Epithelial cell of esophagus (primary cell): Measurements from ENCODE around the gene ABO.
"Not testable (repeated sequence)": the region's sequence is repeated elsewhere in the genome, so short reads cannot be mapped to it uniquely, and the experiment has no call there.

Experiments
- DNase-seq: peaks from one replicate; pipeline ENCODE4 v3.0.0; 2010; ENCODE audit warnings: low read depth
- H3K4me3 ChIP-seq: 2 replicates; pipeline ENCODE4 v1.5.1; 2011; ENCODE audit warnings: mild to moderate bottlenecking, low read length, control low read depth
- TF ChIP-seq, protein P1 (sequence below): IDR thresholded peaks from 2 replicates; pipeline ENCODE4 v1.5.1; 2011; ENCODE audit warnings: low read depth, mild to moderate bottlenecking, low read length, control low read depth, inconsistent platforms; ENCODE audit not compliant: insufficient read depth; ENCODE audit errors: missing control alignments

ABO gene

DNA sequence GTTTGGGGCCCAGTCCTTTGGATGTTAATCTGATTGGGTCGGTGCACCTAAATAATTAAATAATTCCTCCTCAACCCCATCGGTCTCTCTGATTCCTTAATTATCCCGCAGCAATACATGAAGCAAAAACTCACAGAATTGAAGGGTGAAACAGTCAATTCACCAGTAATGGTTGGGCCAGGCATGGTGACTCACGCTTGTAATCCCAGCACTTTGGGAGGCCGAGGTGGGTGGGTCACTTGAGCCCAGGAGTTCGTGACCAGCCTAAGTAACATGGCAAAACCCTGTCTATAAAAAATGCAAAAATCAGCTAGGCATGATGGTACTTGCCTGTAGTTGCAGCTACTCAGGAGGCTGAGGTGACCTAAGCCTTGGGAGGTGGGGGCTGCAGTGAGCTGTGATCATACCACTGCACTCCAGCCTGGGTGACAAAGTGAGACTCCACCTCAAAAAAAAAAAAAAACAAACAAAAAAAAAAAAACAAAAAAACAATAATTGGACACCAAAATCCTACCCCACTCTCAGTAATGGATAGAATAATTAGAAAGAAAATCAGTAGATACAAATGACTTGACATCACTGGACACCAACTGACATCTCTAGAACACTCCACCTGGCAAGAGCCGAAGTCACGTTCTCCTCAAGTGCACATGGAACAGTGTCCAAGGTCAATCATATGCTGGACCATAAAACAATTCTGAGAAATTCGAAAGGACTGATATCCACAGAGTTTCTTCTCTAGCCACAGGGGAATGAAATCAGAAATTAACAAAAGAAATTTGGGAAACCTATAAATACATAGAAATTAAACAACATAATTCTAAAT is 5.3 kb downstream of the ABO start:
- peak; percentile 75 for DNase-seq
- no peak overlapping the region for H3K4me3 ChIP-seq
- TF ChIP-seq, protein P1, sequence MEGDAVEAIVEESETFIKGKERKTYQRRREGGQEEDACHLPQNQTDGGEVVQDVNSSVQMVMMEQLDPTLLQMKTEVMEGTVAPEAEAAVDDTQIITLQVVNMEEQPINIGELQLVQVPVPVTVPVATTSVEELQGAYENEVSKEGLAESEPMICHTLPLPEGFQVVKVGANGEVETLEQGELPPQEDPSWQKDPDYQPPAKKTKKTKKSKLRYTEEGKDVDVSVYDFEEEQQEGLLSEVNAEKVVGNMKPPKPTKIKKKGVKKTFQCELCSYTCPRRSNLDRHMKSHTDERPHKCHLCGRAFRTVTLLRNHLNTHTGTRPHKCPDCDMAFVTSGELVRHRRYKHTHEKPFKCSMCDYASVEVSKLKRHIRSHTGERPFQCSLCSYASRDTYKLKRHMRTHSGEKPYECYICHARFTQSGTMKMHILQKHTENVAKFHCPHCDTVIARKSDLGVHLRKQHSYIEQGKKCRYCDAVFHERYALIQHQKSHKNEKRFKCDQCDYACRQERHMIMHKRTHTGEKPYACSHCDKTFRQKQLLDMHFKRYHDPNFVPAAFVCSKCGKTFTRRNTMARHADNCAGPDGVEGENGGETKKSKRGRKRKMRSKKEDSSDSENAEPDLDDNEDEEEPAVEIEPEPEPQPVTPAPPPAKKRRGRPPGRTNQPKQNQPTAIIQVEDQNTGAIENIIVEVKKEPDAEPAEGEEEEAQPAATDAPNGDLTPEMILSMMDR, result no peak

DNA sequence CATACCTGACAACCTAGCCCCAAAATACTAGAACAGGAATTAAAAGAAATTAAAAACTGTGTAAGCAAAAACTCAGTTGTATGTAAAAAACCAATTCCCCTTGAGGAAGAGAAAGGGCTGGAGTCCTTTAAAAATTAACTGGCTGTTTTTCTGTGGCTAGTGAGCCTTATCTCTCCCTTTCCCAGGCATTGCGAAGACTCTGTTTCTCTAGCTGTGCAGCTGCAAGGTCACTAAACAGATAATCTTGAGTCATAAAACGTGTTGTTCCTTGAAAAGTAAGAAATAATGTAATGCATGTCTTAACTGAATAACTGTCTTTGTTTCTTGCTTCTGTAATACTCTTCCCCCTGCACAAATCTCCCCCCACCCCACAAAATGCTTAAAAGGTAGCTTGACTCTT is 5.9 kb downstream of the ABO start:
- DNase-seq, H3K4me3 ChIP-seq: not testable (repeated sequence)

DNA sequence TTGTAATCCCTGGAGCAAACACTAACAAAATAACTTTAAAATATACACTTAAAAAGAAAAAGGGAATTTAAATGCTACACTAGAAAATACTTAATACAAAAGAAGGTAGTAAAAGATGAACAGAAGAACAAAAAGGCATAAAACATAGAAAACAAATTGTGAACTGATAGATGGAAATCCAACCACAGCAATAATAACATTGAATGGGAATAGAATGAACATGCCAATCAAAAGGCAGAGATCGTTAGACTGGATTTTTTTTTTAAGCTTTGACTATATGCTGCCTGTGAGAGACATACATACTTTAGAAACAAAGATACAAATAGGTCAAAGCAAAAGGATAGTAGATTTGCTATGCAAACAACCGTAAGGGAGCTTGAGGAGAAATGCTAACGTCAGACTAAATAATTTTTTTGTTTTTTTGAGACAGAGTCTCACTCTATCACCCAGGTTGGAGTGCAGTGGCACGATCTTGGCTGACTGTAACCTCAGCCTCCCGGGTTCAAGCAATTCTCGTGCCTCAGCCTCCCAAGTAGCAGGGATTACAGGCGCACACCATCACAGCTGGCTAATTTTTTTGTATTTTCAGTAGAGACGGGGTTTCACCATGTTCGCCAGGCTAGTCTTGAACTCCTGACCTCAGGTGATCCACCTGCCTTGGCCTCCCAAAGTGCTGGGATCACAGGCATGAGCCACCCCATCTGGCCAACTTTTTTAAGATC is 6.5 kb downstream of the ABO start:
- TF ChIP-seq, protein P1, result no peak
- H3K4me3 ChIP-seq, result no peak overlapping the region
- DNase-seq, result no peak

DNA sequence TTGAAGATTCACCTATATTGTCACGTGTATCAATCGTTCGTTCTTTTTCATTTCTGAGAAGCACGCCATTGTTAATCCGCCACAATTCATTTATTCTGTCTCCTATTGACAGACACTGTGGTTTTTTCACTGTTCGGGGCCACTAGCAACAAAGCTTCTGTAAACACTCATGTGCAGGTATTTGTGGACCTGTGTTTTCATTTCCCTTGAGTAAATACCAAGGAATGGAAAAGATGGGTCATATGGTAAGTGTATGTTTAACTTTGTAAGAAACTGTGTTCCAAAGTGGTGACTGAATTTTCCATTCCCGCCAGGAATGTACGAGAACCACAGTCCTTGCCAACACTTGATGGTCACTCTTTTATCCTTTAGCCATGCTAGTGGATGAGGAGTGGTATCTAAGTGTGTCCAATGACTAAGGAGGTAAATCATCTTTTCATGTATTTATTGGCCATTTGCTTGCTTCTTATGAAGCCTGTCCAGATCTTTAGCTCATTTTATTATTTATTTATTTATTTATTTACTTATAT is 10.7 kb downstream of the ABO start:
- no peak for DNase-seq
- TF ChIP-seq, protein P1, result no peak
- no peak overlapping the region for H3K4me3 ChIP-seq

DNA sequence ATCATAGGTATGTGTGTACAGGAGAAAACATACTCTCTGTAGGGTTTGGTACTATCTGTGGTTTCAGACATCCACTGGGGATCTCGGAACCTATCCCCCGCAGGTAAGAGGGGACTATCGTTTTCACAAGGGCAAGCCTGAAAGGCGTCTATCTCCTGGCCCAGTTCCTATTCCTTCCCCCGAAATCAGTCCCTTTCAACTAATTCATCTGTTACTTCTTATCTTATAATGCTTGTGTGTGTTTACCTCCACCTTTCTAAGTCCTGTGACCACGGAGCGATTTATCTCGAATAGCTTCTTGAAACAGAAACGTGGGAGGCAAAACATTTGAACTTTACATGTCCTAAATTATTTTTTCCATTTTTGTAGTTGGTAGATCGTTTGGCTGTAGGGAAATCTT is 11.4 kb downstream of the ABO start:
- TF ChIP-seq, protein P1, result no peak
- no peak for DNase-seq
- H3K4me3 ChIP-seq, result no peak overlapping the region

DNA sequence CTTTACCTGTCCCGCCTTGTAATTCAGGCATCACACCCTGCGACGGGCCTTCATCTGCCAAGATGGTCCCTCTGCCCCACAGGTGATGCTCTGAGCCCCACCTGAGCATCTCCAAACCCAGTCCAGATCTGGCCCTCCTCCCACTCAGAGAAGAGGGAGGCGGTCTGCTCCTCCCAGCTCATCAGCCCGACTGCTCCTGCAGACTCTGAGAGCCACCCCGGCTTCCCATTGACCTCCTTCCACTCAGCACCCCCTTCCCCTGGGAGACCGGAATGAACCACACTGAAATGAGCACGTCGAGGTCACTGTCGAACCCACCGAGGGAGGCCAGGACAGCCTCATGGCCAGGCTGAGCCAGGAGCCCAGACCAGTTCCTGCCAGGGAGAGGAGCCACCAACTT is 12.8 kb downstream of the ABO start:
- TF ChIP-seq, protein P1, result no peak
- no peak overlapping the region for H3K4me3 ChIP-seq
- DNase-seq, result no peak

DNA sequence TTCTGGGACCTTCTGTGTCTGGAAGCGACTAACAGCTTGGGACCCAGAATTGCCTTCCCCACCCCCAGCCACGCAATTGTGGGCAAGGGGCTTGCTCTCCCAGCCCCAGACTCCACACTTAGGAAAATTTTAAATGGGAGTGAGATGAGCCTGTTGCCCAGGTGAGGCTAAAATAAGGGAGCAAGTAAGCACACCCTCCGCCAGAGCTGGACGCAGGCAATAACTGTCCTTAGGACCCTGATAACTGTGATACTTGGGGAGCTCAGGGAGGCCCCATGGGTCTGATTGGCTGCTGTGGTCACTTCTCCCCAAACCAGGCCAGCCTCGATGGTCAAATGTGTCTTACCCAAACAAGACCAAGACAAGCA is 13.3 kb downstream of the ABO start:
- H3K4me3 ChIP-seq, result no peak overlapping the region
- no peak for DNase-seq
- TF ChIP-seq, protein P1, result no peak
